ENCODE results near the gene SLC35F6.
"Not testable (repeated sequence)": the region's sequence is repeated elsewhere in the genome, so short reads cannot be mapped to it uniquely, and the experiment has no call there.

SLC35F6 gene

GRCh38 chr2:26729311-26729710 is 34.8 kb upstream of the SLC35F6 start:
- in situ Hi-C loops (cut with MboI; ENCODE audit: low pct_unique_long_range_greater_than_20kb, low sequenced_read_pairs): no loop called here
- no peak for DNase-seq

DNA sequence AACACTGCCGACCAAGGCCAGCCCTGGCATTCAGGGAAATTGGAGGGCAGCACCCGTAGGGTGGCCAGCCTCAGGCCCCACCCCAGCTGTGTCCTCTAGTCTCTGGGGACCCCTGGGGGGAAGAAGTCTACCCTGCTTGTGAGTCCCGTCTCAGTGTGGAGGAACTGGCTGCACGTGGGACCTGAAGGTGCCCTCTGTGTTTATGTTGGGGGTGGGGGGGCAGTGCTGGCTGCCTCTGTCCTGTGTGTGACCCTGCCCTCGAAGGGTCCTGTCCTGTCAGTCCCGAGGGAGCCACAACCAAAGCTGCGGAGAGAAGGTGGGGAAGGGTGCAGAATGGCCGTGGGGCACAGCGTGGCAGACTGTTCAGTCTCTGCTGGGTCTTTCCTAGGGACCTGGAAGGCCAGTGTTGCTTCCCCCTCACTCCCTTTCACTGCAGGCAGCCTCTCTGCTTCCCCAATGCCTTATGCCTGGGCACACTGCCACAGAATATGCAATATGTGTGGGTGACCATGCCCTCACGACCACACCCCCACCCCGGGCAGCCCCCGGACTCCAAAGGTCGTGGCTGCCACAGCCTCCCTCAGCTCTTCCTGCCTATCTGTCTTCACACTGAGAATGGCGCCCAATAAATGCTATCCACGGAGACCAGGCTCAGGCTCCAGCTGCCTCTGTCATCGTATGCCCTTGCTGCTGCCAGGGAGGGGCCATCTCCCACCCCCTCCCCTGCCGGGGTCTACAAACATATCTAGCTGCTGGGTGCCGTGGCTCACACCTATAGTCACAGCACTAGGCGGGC is 33.3 kb upstream of the SLC35F6 start:
- in situ Hi-C loops (cut with MboI; ENCODE audit: low pct_unique_long_range_greater_than_20kb, low sequenced_read_pairs): no loop called here
- no peak for DNase-seq

DNA sequence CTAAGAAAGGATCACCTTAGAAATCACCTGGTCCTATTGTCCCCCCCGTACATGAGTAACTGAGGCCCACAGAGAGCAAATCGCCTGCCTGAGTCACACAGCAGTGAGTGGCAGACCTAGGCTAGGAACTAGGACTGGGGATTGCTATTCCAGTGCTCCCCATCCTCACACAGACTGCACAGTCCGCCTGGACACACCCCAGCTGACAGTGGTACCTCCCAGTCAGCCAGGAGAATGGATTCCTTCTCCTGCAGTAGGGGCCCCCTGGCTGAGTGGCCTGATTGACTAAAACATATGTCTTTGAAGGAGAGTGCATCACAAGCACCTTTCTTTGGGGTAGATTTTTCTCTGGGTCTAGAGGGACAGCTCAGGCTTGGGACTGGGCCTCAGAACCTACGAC is 32.4 kb upstream of the SLC35F6 start:
- in situ Hi-C loops (cut with MboI; ENCODE audit: low pct_unique_long_range_greater_than_20kb, low sequenced_read_pairs): no loop called here
- DNase-seq: no peak

GRCh38 chr2:26732446-26732845 is 31.6 kb upstream of the SLC35F6 start:
- DNase-seq: no peak
- in situ Hi-C loops (cut with MboI; ENCODE audit: low pct_unique_long_range_greater_than_20kb, low sequenced_read_pairs): no loop called here

DNA sequence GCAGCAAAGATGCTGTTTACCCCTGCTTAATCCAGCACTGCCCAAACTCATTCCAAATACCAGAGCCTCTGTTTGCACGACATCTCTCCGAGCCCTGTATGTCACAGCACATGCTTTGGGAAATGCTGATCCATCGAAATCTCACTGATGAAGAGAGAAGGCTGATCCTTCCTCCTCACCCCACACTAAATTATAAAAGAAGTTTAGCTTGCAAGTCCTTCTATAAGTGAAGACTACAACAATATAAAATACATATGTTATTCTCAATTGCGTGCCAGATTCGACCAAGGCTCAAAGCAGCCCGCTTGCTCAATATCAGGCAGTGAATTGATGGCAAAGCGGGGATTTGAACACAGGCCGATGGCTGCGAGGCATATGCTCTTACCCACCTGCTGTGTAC is 30.7 kb upstream of the SLC35F6 start:
- in situ Hi-C loops (cut with MboI; ENCODE audit: low pct_unique_long_range_greater_than_20kb, low sequenced_read_pairs): no loop called here
- no peak for DNase-seq

DNA sequence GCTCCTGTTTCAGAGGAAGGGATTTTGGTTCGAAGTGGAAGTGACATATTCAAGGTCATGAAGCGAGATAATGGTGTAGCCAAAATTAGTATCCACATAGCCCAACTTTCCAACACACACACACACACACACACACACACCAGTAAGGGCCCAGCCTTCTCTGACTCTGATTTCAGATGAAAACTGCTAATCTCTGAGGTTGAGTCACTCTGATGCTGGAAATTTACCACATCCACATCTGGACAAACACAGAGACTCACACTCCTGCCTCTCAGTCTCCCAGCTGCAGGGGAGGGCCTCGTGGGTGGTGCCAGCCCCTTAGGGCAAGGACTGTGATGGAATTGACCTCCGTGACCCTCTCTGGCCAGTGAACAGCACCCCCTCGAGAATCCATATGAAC is 29.0 kb upstream of the SLC35F6 start:
- DNase-seq: no peak
- in situ Hi-C loops (cut with MboI; ENCODE audit: low pct_unique_long_range_greater_than_20kb, low sequenced_read_pairs): no loop called here

- in situ Hi-C loops (cut with MboI; ENCODE audit: low pct_unique_long_range_greater_than_20kb, low sequenced_read_pairs): no loop called here
- DNase-seq: no peak
Observed at GRCh38 chr2:26735883-26736588, 28.0 kb upstream of the SLC35F6 start.

DNA sequence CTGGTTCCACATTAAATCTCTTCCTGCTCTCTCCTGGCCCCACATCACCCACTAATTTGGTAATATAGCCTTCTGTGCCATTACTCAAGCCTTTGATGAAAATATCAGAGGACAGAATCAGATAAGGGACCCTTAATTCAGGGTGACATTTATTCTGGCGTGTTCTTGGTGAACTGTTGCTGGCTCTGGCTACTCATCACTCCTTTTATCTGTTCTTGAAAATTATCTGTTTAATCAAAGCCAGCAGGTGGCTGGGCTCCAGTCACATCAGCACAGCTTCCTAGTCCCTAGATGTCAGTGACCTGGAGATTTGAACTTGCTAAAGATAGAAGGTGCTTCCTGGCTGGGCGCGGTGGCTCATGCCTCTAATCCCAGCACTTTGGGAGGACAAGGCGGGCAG is 26.9 kb upstream of the SLC35F6 start:
- no peak for DNase-seq
- in situ Hi-C loops (cut with MboI; ENCODE audit: low pct_unique_long_range_greater_than_20kb, low sequenced_read_pairs): no loop called here

- no peak for DNase-seq
- in situ Hi-C loops (cut with MboI; ENCODE audit: low pct_unique_long_range_greater_than_20kb, low sequenced_read_pairs): no loop called here
Observed at GRCh38 chr2:26738481-26738880, 25.6 kb upstream of the SLC35F6 start.

DNA sequence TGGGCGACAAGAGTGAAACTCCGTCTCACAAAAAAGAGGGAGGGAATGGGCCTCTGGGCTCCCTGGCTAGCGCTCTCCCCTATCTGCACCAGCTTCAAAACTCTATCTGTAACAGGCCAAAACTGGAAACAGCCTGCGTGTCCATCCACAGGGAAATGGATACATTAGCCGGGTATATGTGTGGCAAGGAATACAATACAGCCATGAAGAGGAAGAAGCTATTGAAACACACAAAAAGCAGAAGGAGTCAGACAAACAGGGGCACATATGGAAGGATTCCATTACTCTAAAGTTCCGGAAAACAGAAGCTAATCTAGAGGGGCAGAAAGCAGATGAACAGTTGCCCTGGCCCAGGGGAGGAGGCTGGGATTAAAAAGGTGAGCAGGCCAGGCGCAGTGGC is 24.6 kb upstream of the SLC35F6 start:
- no peak for DNase-seq
- in situ Hi-C loops (cut with MboI; ENCODE audit: low pct_unique_long_range_greater_than_20kb, low sequenced_read_pairs): no loop called here

DNA sequence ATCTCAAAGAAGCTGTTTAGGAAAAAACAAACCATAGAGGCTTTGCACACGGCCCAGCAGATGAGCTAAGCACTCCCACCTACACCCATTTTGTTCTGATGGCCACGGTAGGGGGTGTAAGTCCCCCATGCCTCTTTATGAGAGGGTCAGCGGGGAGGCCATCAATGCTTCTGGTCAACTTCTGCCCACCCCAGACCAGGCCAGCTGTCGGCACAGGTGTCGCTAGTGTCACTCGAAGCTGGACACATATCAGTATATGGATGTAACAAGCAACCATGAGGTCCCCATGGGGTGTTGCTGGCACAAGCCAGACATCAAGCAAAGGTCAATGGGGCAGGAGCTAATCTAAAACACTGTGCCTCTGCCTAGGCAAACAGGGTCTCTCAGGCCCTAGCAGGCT is 23.7 kb upstream of the SLC35F6 start:
- in situ Hi-C loops (cut with MboI; ENCODE audit: low pct_unique_long_range_greater_than_20kb, low sequenced_read_pairs): no loop called here
- no peak for DNase-seq

GRCh38 chr2:26740890-26741302 is 23.2 kb upstream of the SLC35F6 start:
- DNase-seq: peak; percentile 60
- in situ Hi-C loops (cut with MboI; ENCODE audit: low pct_unique_long_range_greater_than_20kb, low sequenced_read_pairs): no loop called here

DNA sequence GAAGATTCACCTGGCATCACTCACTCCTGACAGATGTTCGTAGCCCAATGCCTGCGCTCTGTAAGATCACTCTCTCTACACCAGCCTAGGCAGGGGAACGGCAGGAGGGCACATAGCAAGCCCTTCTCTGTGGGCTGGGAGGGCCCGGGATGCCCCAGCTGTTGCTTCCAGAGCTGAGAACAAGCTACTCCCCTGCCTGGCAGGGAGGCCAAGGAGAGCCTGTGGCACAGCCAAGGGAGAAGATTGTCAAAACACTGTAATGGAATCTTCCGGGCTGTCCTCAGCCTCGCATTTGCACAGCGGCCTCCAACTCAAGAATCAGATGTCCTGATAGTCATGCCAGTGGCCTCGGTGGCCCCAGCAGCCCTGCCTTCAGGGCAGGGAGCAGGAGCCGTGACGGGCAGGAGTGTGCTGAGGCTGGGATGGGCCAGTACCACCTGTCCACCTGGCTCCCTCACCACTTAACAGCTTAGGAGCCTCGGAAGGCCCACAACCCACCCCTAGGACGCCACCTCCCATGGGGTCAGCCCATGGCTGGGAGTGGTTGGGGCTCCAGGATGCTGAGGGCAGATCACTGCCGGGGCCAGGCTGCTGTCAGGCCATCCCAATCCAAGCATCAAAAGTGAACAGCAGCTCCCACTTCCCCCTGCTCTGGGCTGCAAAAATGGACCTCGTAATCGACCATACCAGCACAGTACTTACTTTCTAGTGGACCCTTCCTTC is 21.9 kb upstream of the SLC35F6 start:
- in situ Hi-C loops (cut with MboI; ENCODE audit: low pct_unique_long_range_greater_than_20kb, low sequenced_read_pairs): no loop called here
- DNase-seq: no peak

DNA sequence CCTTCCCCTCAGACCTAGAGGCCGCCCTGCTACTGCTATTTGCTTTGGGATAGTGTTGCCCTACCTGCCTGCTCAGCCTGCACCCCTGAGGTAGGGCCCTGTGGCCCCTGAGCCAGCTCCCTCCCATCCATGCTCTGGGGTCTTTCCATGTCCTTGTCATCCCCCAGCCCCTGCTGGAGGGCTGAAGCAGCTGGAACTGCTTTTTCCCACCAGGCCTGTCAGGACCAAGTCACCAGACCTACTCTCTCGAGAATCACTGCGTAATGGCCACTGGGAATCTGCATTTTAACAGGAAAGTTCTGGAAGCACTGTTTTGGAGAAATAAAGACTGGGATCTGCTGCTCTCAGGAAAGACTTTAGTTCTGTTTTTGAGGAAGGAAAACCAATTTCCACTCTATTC is 20.2 kb upstream of the SLC35F6 start:
- no peak for DNase-seq
- in situ Hi-C loops (cut with MboI; ENCODE audit: low pct_unique_long_range_greater_than_20kb, low sequenced_read_pairs): no loop called here

GRCh38 chr2:26744953-26745352 is 19.1 kb upstream of the SLC35F6 start:
- DNase-seq: no peak
- in situ Hi-C loops (cut with MboI; ENCODE audit: low pct_unique_long_range_greater_than_20kb, low sequenced_read_pairs): no loop called here

- in situ Hi-C loops (cut with MboI; ENCODE audit: low pct_unique_long_range_greater_than_20kb, low sequenced_read_pairs): no loop called here
- DNase-seq: peak; percentile 80
Observed at GRCh38 chr2:26745609-26746327, 18.3 kb upstream of the SLC35F6 start.

- DNase-seq: no peak
Observed at GRCh38 chr2:26746934-26747333, 17.1 kb upstream of the SLC35F6 start.

GRCh38 chr2:26749787-26750420 is 14.2 kb upstream of the SLC35F6 start:
- in situ Hi-C loops (cut with MboI; ENCODE audit: low pct_unique_long_range_greater_than_20kb, low sequenced_read_pairs): not testable (repeated sequence)
- DNase-seq: peak; percentile 73

More at GRCh38 chr2:26746934-26747333, 17.1 kb upstream of the SLC35F6 start:
- in situ Hi-C loops (cut with MboI; ENCODE audit: low pct_unique_long_range_greater_than_20kb, low sequenced_read_pairs): no loop called here

DNA sequence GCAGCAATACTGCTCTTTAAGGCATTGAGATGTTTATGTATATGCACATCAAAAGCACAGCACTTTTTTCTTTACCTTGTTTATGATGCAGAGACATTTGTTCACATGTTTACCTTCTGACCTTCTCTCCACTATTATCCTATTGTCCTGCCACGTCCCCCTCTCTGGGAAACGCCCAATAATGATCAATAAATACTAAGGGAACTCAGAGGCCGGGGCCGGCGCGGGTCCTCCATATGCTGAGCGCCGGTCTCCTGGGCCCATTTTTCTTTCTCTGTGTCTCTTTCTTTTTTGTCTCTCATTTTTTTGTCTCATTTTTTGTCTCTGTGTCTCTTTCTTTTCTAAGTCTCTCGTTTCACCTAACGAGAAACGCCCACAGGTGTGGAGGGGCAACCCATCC is 13.6 kb upstream of the SLC35F6 start:
- in situ Hi-C loops (cut with MboI; ENCODE audit: low pct_unique_long_range_greater_than_20kb, low sequenced_read_pairs); DNase-seq: not testable (repeated sequence)

All from KBM-7 (cell line).